ENCODE measurements around the gene STAT5B. TPM values are rescaled to one million over a fixed set of nuclear protein-coding genes. Genes with fewer than 3 reads are reported as not detected.

Gene STAT5B
- total RNA-seq, 1 experiment from 2014 or later = 36.4 TPM

DNA sequence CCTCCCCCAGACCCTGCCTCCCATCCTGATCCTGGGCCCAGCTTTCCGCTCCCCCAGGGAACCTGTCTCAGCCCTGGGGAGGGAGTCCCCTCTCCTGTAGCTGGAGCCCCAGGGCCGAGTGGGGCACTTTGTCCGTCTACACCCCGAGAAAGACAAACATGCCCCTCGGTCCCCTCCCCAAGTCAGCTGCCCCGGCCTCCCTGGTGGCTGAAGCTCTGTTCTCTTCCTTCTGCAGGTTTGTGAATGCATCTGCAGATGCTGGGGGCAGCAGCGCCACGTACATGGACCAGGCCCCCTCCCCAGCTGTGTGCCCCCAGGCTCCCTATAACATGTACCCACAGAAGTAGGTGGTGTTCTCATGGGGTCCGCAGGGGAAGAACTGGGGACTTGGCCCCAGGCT, 33.0 kb upstream of the STAT5B start:
- POLR2A ChIA-PET = no interaction called here
- ATAC-seq (no peak), DNase-seq (ENCODE audit: low spot score) (no peak)
- H3K27ac Mint-ChIP-seq = no peak overlapping the region
- H3K4me1 Mint-ChIP-seq = peaks cover 34% of the 10 kb centered on the region
- H3K4me3 Mint-ChIP-seq = no peak overlapping the region
- no peaks in the 10 kb centered on the region for H3K36me3 Mint-ChIP-seq
- CTCF ChIA-PET = interaction anchor here (0.8 to 12.3 kb wide), 8 partner anchors 8 to 218 kb away, joined by 3 to 196 read pairs (median 8); partner anchors contain the start of gene STAT5A
- no peaks in the 10 kb centered on the region for H3K27me3 Mint-ChIP-seq (ENCODE audit: low read depth)
- no peaks in the 10 kb centered on the region for H3K9me3 Mint-ChIP-seq
- TF ChIP-seq ESRRA (CRISPR knock-in tag; IDR thresholded peaks at IDR 0.05; ENCODE audit: borderline replicate concordance) (no peak), CREB1 (CRISPR knock-in tag; IDR thresholded peaks at IDR 0.05) (no peak), ZNF219 (CRISPR knock-in tag; IDR thresholded peaks at IDR 0.05; ENCODE audit: borderline replicate concordance) (no peak), MXD4 (CRISPR knock-in tag; IDR thresholded peaks at IDR 0.05; ENCODE audit: borderline replicate concordance) (no peak), AFF4 (CRISPR knock-in tag; IDR thresholded peaks at IDR 0.05; ENCODE audit: borderline replicate concordance) (no peak), CTCF (IDR thresholded peaks at IDR 0.05) (no peak), ELF4 (CRISPR knock-in tag; IDR thresholded peaks at IDR 0.05; ENCODE audit: low read depth) (no peak), RORB (CRISPR knock-in tag; IDR thresholded peaks at IDR 0.05) (no peak), HMGA2 (CRISPR knock-in tag; IDR thresholded peaks at IDR 0.05) (no peak), MAX (CRISPR knock-in tag; IDR thresholded peaks at IDR 0.05) (no peak), PRRX2 (CRISPR knock-in tag; IDR thresholded peaks at IDR 0.05) (no peak), FOXK1 (CRISPR knock-in tag; IDR thresholded peaks at IDR 0.05) (no peak), ARID4B (CRISPR knock-in tag; IDR thresholded peaks at IDR 0.05; ENCODE audit: borderline replicate concordance) (no peak)
- TF ChIP-seq, protein P1, sequence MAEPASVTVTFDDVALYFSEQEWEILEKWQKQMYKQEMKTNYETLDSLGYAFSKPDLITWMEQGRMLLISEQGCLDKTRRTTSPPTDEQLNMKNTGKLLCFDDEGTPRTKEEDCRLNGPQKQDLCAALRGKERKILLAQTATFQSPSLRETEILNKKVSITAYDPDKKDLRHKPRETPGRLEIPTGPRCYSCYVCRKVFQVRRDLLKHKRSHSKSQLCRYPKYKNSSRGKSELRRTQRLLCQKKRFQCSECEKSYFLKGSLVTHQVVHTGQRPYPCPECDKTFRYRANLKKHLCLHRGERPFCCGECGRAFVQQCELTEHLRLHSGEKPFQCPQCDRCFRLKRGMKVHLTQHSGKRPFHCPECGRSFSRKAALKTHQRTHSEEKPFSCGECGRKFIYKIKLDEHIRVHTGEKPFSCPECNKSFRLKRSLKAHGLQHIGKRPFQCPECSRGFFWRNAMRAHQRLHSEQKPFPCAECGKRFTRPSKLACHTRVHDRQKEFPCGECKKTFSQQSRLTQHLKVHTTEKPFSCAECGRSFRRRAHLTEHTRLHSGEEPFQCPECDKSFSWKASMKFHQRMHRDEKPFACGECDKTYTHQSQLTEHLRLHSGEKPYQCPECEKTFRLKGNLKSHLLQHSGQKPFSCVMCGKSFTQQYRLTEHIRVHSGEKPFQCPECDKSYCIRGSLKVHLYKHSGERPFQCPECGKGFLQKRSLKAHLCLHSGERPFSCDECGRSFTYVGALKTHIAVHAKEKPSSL (CRISPR knock-in tag; conservative IDR thresholded peaks at IDR 0.05) = no peak
